HCT116 (cell line): ENCODE data around the gene AP5S1. TPM values are rescaled to one million over a fixed set of nuclear protein-coding genes. Genes with fewer than 3 reads are reported as not detected.

Experiments used
- ATAC-seq: fragments of 200-7000 bp; cut with Tn5 transposase; 2 replicates; pipeline ENCODE4 v1.9.1; 2020; ENCODE audit warnings: mild to moderate bottlenecking, moderate library complexity
- BruUV-seq: library from RNA; stranded (reverse); fragments of 400-500 nt; replicated peaks from 2 replicates; lab custom pipeline; 2021; lab: Mats Ljungman, UMichigan
- CTCF ChIA-PET: fragments of 300-600 bp; sonication (Branson Sonifier 250); formaldehyde crosslinking; loops from one replicate; lab custom pipeline; 2021; ENCODE audit warnings: antibody characterized with exemption; lab: Charles Lee
- POLR2A ChIA-PET: fragments of 300-600, 350-600 bp; sonication (Branson Sonifier 250); formaldehyde crosslinking; loops from one replicate; lab custom pipeline; 2021; ENCODE audit warnings: antibody characterized with exemption; lab: Charles Lee
- RAD21 ChIA-PET, 2 experiments: fragments of 300-600 bp; sonication (Branson Sonifier 250); formaldehyde crosslinking; loops; one replicate each; lab custom pipeline; 2023; ENCODE audit warnings: low total read pairs in 2 of 2; ENCODE audit not compliant: uncharacterized antibody in 2 of 2, unreplicated experiment in 2 of 2, low non-redundant PET in 1 of 2; lab: Charles Lee
- DNase-seq: peaks from one replicate; pipeline ENCODE4 v3.0.0-alpha.2; 2010; ENCODE audit warnings: low read depth, low spot score
- H2AFZ ChIP-seq: fragments of 200-600 bp; shearing (Covaris generic), sonication (generic); 2 replicates; pipeline ENCODE4 v1.6.1; 2017; ENCODE audit warnings: low read depth, mixed run types, mixed read lengths, antibody characterized with exemption, low read length; ENCODE audit not compliant: poor library complexity, severe bottlenecking
- H3K27ac ChIP-seq: 2 replicates; pipeline ENCODE4 v1.5.1; 2012; ENCODE audit warnings: low read depth, low read length
- H3K27me3 ChIP-seq: fragments of 200-600 bp; sonication (generic); 2 replicates; pipeline ENCODE4 v1.6.1; 2016; ENCODE audit warnings: mixed run types, low read length, mixed read lengths; ENCODE audit not compliant: insufficient read depth
- H3K36me3 ChIP-seq, 2 experiments: fragments of 200-500 bp in 1 of 2; fragments of 200-600 bp in 1 of 2; sonication (Bioruptor generic) in 1 of 2; sonication (generic) in 1 of 2; 2 replicates each; pipeline versions ENCODE4 v1.5.1 to v1.6.1; 2014 to 2016; ENCODE audit warnings: low read length in 2 of 2, inconsistent platforms in 1 of 2, mixed read lengths in 1 of 2, mixed run types in 1 of 2; ENCODE audit not compliant: insufficient read depth in 2 of 2, control insufficient read depth in 1 of 2
- H3K4me1 ChIP-seq, 2 experiments: fragments of 200-600 bp in 1 of 2; sonication (generic) in 1 of 2; 2 replicates each; pipeline versions ENCODE4 v1.5.1 to v1.6.1; 2012 to 2017; ENCODE audit warnings: low read length in 2 of 2, inconsistent platforms in 1 of 2, mild to moderate bottlenecking in 1 of 2, mixed read lengths in 1 of 2, mixed run types in 1 of 2, moderate library complexity in 1 of 2; ENCODE audit not compliant: insufficient read depth in 2 of 2, control insufficient read depth in 1 of 2
- H3K4me2 ChIP-seq: fragments of 200-600 bp; sonication (generic); 2 replicates; pipeline ENCODE4 v1.6.1; 2017; ENCODE audit warnings: mixed run types, low read length, mixed read lengths
- H3K4me3 ChIP-seq, 2 experiments: fragments of 200-600 bp in 1 of 2; sonication (generic) in 1 of 2; replicated peaks in 1 of 2; 2 replicates each; pipeline ENCODE4 v1.5.1; 2011 to 2016; ENCODE audit warnings: low read length in 2 of 2, control low read depth in 1 of 2, low read depth in 1 of 2, mild to moderate bottlenecking in 1 of 2, mixed read lengths in 1 of 2, mixed run types in 1 of 2
- H3K79me2 ChIP-seq: fragments of 200-600 bp; sonication (generic); 2 replicates; pipeline ENCODE4 v1.6.1; 2017; ENCODE audit warnings: mild to moderate bottlenecking, mixed run types, low read length, moderate library complexity, mixed read lengths; ENCODE audit not compliant: insufficient read depth
- H3K9ac ChIP-seq: fragments of 200-600 bp; sonication (generic); 2 replicates; pipeline ENCODE4 v1.6.1; 2016; ENCODE audit warnings: low read length, mixed read lengths
- H3K9me2 ChIP-seq: fragments of 200-600 bp; sonication (generic), shearing (Covaris generic); 2 replicates; pipeline ENCODE4 v1.6.1; 2017; ENCODE audit warnings: mixed run types, mild to moderate bottlenecking, moderate library complexity; ENCODE audit not compliant: insufficient read depth
- H3K9me3 ChIP-seq, 2 experiments: fragments of 200-500 bp in 1 of 2; fragments of 200-600 bp in 1 of 2; sonication (Bioruptor generic) in 1 of 2; sonication (generic) in 1 of 2; 2 replicates each; pipeline ENCODE4 v1.6.1; 2014 to 2017; ENCODE audit warnings: low read length in 2 of 2, mixed read lengths in 2 of 2, inconsistent platforms in 1 of 2, low read depth in 1 of 2, mild to moderate bottlenecking in 1 of 2, mixed run types in 1 of 2, moderate library complexity in 1 of 2; ENCODE audit not compliant: control insufficient read depth in 1 of 2, insufficient read depth in 1 of 2
- H4K20me1 ChIP-seq: fragments of 200-600 bp; sonication (generic), shearing (Covaris generic); 2 replicates; pipeline ENCODE4 v1.6.1; 2017; ENCODE audit warnings: mixed run types, mild to moderate bottlenecking, moderate library complexity; ENCODE audit not compliant: insufficient read depth
- CBX3 ChIP-seq: IDR thresholded peaks from 2 replicates; pipeline ENCODE4 v1.6.1; 2012; ENCODE audit warnings: low read depth
- EGR1 ChIP-seq: IDR thresholded peaks from 2 replicates; pipeline ENCODE4 v1.6.1; 2012; ENCODE audit warnings: low read depth
- ELF1 ChIP-seq: IDR thresholded peaks from 2 replicates; pipeline ENCODE4 v1.6.1; 2012; ENCODE audit warnings: low read depth, borderline replicate concordance
- FOSL1 ChIP-seq: IDR thresholded peaks from 2 replicates; pipeline ENCODE4 v1.6.1; 2012; ENCODE audit warnings: low read depth
- POLR2A ChIP-seq: IDR thresholded peaks from 2 replicates; pipeline ENCODE4 v1.7.0; 2011; ENCODE audit warnings: borderline replicate concordance; ENCODE audit not compliant: insufficient read depth, insufficient read length; ENCODE audit errors: extremely low read depth
- POLR2AphosphoS5 ChIP-seq: IDR thresholded peaks from 2 replicates; pipeline ENCODE4 v1.6.1; 2011; ENCODE audit warnings: mild to moderate bottlenecking, low read depth, low read length, moderate library complexity
- RAD21 ChIP-seq: IDR thresholded peaks from 2 replicates; pipeline ENCODE4 v1.6.1; 2012; ENCODE audit warnings: low read depth, mild to moderate bottlenecking
- SIN3A ChIP-seq: IDR thresholded peaks from 2 replicates; pipeline ENCODE4 v1.6.1; 2012; ENCODE audit warnings: low read depth
- SP1 ChIP-seq: IDR thresholded peaks from 2 replicates; pipeline ENCODE4 v1.6.1; 2012; ENCODE audit warnings: low read depth
- TCF7L2 ChIP-seq: IDR thresholded peaks from 2 replicates; pipeline ENCODE4 v1.7.0; 2011; ENCODE audit warnings: borderline replicate concordance, inconsistent platforms; ENCODE audit not compliant: insufficient read depth, insufficient read length; ENCODE audit errors: extremely low read depth
- YY1 ChIP-seq: IDR thresholded peaks from 2 replicates; pipeline ENCODE4 v1.6.1; 2011; ENCODE audit warnings: low read length, low read depth, moderate library complexity, mild to moderate bottlenecking; ENCODE audit not compliant: insufficient replicate concordance; ENCODE audit errors: extremely low read depth
- ZFX ChIP-seq: fragments of 450-650 bp; IDR thresholded peaks from 2 replicates; pipeline ENCODE4 v1.6.1; 2017
- ZNF274 ChIP-seq: fragments of 200-500 bp; sonication (Bioruptor generic); IDR thresholded peaks from 2 replicates; pipeline ENCODE4 v1.6.1; 2014; ENCODE audit warnings: mild to moderate bottlenecking, low read depth, low read length, inconsistent platforms
- intact Hi-C: fragments of 100-400 bp; cut with micrococcal nuclease; formaldehyde crosslinking; loops from 2 replicates; pipeline ENCODE4 v1.10.0; 2022
- total RNA-seq: library from RNA; stranded (reverse); gene quantifications from one replicate; pipeline ENCODE4 v1.2.1, GENCODE V29; 2021; ENCODE audit not compliant: unreplicated experiment
- TF ChIP-seq, protein P1 (sequence below): IDR thresholded peaks from 2 replicates; pipeline ENCODE4 v1.6.1; 2012; ENCODE audit warnings: low read depth
- TF ChIP-seq, protein P2 (sequence below): IDR thresholded peaks from 2 replicates; pipeline ENCODE4 v1.6.1; 2012
- TF ChIP-seq, protein P3 (sequence below), 3 experiments: fragments of 200-600 bp in 1 of 3; sonication (generic) in 1 of 3; IDR thresholded peaks in 2 of 3; conservative IDR thresholded peaks in 1 of 3; 2 replicates each; pipeline ENCODE4 v1.5.1; 2012 to 2017; ENCODE audit warnings: low read depth in 2 of 3, low read length in 2 of 3, antibody characterized with exemption in 1 of 3, borderline replicate concordance in 1 of 3, control low read depth in 1 of 3, mild to moderate bottlenecking in 1 of 3, mixed read lengths in 1 of 3, mixed run types in 1 of 3, moderate library complexity in 1 of 3; ENCODE audit not compliant: insufficient read depth in 1 of 3

AP5S1 gene
- total RNA-seq, 1 experiment from 2014 or later = 12.1 TPM

DNA sequence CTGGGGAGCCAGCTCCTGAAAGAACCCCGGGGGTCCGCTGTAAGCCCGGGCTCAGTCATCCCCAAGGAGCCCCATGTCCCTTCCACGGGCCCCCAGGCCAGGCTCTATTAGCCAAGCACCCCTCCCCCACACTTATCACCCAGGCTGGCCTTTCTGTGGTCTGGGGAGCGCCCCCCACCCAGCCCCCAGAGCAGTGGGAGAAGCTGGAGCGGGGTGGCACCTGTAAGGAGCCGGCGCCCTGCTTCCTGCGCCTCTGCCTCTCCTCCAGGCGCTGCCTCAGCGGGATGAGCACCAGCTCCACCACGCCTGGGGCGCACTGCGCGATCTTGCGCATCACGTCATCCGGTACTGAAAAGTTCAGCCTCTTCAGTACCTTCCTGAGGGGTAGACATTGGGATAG is 41.4 kb upstream of the AP5S1 start (continued):
- TF ChIP-seq, protein P1, sequence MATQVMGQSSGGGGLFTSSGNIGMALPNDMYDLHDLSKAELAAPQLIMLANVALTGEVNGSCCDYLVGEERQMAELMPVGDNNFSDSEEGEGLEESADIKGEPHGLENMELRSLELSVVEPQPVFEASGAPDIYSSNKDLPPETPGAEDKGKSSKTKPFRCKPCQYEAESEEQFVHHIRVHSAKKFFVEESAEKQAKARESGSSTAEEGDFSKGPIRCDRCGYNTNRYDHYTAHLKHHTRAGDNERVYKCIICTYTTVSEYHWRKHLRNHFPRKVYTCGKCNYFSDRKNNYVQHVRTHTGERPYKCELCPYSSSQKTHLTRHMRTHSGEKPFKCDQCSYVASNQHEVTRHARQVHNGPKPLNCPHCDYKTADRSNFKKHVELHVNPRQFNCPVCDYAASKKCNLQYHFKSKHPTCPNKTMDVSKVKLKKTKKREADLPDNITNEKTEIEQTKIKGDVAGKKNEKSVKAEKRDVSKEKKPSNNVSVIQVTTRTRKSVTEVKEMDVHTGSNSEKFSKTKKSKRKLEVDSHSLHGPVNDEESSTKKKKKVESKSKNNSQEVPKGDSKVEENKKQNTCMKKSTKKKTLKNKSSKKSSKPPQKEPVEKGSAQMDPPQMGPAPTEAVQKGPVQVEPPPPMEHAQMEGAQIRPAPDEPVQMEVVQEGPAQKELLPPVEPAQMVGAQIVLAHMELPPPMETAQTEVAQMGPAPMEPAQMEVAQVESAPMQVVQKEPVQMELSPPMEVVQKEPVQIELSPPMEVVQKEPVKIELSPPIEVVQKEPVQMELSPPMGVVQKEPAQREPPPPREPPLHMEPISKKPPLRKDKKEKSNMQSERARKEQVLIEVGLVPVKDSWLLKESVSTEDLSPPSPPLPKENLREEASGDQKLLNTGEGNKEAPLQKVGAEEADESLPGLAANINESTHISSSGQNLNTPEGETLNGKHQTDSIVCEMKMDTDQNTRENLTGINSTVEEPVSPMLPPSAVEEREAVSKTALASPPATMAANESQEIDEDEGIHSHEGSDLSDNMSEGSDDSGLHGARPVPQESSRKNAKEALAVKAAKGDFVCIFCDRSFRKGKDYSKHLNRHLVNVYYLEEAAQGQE = no peak
- TF ChIP-seq CBX3 = no peak
- TF ChIP-seq ZFX = no peak
- TF ChIP-seq TCF7L2 = no peak
- TF ChIP-seq SP1 = no peak
- no peak for TF ChIP-seq FOSL1
- TF ChIP-seq POLR2AphosphoS5 = no peak
- no peak for TF ChIP-seq ELF1
- TF ChIP-seq ZNF274 = no peak

DNA sequence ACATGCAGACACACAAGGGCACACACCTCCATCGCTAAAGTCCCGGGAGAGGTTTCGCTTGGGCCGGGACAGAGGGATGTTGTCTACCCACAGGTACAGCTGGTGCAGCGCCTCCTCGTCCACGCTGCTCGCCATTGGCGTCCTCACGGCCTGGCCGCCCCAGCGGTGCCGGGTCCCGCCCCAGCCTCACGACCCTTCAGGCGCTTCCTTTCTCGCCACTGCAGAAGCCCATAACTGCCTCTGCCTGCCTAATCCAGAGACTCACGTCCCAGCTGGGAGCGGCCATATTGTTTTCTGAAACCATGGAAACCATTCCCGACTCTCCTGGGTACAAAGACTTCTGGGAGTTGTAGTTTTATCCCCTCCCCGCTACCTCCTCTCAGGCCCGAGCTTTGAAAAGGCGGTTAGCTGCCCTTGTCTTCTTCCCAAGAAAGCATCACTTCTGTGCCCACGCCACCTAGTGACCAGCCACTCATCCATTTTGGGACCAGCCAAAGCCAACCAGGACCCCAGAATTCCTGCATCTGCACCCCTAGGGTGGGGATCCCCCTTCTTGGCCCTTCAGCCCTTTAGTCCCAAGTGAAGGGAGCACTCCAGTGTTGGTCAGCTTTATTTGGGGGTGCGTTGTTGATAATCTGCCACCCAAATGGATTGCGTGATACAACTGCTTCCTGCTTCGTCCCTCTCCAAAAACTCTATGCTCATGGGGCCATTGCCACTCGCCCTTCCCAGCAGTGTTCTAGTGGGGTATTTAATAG is 39.0 kb upstream of the AP5S1 start, which contains the start of gene SPEF1:
Gene SPEF1, minus strand, starts transcription at position 296 of the 758 bp plus-strand sequence. Its CDS starts 161 bp downstream, at position 135.
- H3K27ac ChIP-seq = peak within 1 kb of the TSS; percentile 3; the same call in 1 of the 2 replicates
- ChIA-PET POLR2A (interaction anchor here (0.6 to 1.6 kb wide), 7 partner anchors 13 to 111 kb away, joined by 3 to 7 read pairs (median 3); partner anchors contain the start of genes ADISSP and AP5S1), RAD21 (interaction anchor here in 1 of 2 experiments (0.8 to 1.4 kb wide), 3 partner anchors 14 to 73 kb away, joined by 4 read pairs; partner anchors contain the start of gene ADISSP), CTCF (interaction anchor here (0.7 to 1.6 kb wide), 18 partner anchors 10 to 311 kb away, joined by 3 to 27 read pairs (median 4); partner anchors contain the start of genes ADISSP, AP5S1 and CDC25B)
- ATAC-seq (peak; percentile 90), DNase-seq (peak; percentile 92)
- peak within 1 kb of the TSS; percentile 43 for H3K9ac ChIP-seq
- peak within 1 kb of the TSS; percentile 55 to 64 for H3K4me3 ChIP-seq
- H3K36me3 ChIP-seq = peaks cover 0 to 8% of the 10 kb centered on the region in 2 experiments; a peak in 1 of 4 replicates
- BruUV-seq = no TSS peak
- TF ChIP-seq TCF7L2 (peak; percentile 29), YY1 (peak; percentile 99), ZFX (no peak), POLR2A (no peak), EGR1 (peak; percentile 35; the same call in 1 of the 2 replicates), POLR2AphosphoS5 (peak; percentile 47; the same call in 1 of the 2 replicates), RAD21 (peak; percentile 66), SIN3A (peak; percentile 89; the same call in 1 of the 2 replicates), SP1 (no peak)
- TF ChIP-seq, protein P2, sequence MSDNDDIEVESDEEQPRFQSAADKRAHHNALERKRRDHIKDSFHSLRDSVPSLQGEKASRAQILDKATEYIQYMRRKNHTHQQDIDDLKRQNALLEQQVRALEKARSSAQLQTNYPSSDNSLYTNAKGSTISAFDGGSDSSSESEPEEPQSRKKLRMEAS = peak; percentile 62; the same call in 1 of the 2 replicates
- TF ChIP-seq, protein P3, sequence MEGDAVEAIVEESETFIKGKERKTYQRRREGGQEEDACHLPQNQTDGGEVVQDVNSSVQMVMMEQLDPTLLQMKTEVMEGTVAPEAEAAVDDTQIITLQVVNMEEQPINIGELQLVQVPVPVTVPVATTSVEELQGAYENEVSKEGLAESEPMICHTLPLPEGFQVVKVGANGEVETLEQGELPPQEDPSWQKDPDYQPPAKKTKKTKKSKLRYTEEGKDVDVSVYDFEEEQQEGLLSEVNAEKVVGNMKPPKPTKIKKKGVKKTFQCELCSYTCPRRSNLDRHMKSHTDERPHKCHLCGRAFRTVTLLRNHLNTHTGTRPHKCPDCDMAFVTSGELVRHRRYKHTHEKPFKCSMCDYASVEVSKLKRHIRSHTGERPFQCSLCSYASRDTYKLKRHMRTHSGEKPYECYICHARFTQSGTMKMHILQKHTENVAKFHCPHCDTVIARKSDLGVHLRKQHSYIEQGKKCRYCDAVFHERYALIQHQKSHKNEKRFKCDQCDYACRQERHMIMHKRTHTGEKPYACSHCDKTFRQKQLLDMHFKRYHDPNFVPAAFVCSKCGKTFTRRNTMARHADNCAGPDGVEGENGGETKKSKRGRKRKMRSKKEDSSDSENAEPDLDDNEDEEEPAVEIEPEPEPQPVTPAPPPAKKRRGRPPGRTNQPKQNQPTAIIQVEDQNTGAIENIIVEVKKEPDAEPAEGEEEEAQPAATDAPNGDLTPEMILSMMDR (IDR thresholded peaks at IDR 0.05 in 2 of 3, conservative IDR thresholded peaks at IDR 0.05 in 1 of 3; ENCODE audit: borderline replicate concordance in 1 of 3, insufficient read depth in 1 of 3, low read depth in 2 of 3, low read length in 2 of 3) = peak; percentile 63 to 83 (median 69)
- peak within 1 kb of the TSS; percentile 29 for H2AFZ ChIP-seq
- H3K79me2 ChIP-seq = peaks cover 27% of the 10 kb centered on the region
- H3K9me3 ChIP-seq = no peaks in the 10 kb centered on the region
- H3K4me2 ChIP-seq = peak within 1 kb of the TSS; percentile 93
- intact Hi-C loops = loop anchor here (1.0 to 2.0 kb wide), 2 partner anchors 65 to 105 kb away; no protein-coding TSS in a partner anchor
- H4K20me1 ChIP-seq = no peaks in the 10 kb centered on the region
- H3K9me2 ChIP-seq = no peaks in the 10 kb centered on the region
- H3K4me1 ChIP-seq = peaks cover 7 to 27% of the 10 kb centered on the region in 2 experiments; a peak in 3 of 4 replicates
- no peaks in the 10 kb centered on the region for H3K27me3 ChIP-seq
